ENCODE results near the gene SLC35G6. TPM values are rescaled to one million over a fixed set of nuclear protein-coding genes. Genes with fewer than 3 reads are reported as not detected.

SLC35G6 gene
- total RNA-seq, 1 donor from 2014 or later = not detected

Other genes starting within 250 kb of the SLC35G6 start
- 53.4 TPM for gene DVL2, start 246.9 kb upstream of the SLC35G6 start, total RNA-seq
- gene PHF23, start 242.0 kb upstream of the SLC35G6 start, total RNA-seq = 34.6 TPM
- gene GABARAP, start 239.0 kb upstream of the SLC35G6 start, total RNA-seq = 108 TPM
- 18.8 TPM for gene CTDNEP1, start 229.7 kb upstream of the SLC35G6 start, total RNA-seq
- gene ELP5, start 229.2 kb upstream of the SLC35G6 start, total RNA-seq = 26.9 TPM
- gene CLDN7, start 219.0 kb upstream of the SLC35G6 start, total RNA-seq = 0.82 TPM
- gene SLC2A4, start 199.7 kb upstream of the SLC35G6 start, total RNA-seq = under 0.01 TPM
- gene YBX2, start 186.8 kb upstream of the SLC35G6 start, total RNA-seq = 1.2 TPM
- 208 TPM for gene EIF5A, start 173.8 kb upstream of the SLC35G6 start, total RNA-seq
- 35.5 TPM for gene GPS2, start 166.1 kb upstream of the SLC35G6 start, total RNA-seq
- gene NEURL4, start 152.1 kb upstream of the SLC35G6 start, total RNA-seq = 44.8 TPM
- gene ACAP1, start 144.9 kb upstream of the SLC35G6 start, total RNA-seq = 0.41 TPM
- gene KCTD11, start 129.3 kb upstream of the SLC35G6 start, total RNA-seq = 3.3 TPM
- gene TMEM95, start 126.3 kb upstream of the SLC35G6 start, total RNA-seq = not detected
- 0.82 TPM for gene TNK1, start 100.4 kb upstream of the SLC35G6 start, total RNA-seq
- 10.6 TPM for gene PLSCR3, start 86.9 kb upstream of the SLC35G6 start, total RNA-seq
- gene TMEM256, start 77.3 kb upstream of the SLC35G6 start, total RNA-seq = 80.3 TPM
- 8.2 TPM for gene NLGN2, start 73.6 kb upstream of the SLC35G6 start, total RNA-seq
- not detected for gene SPEM1, start 61.1 kb upstream of the SLC35G6 start, total RNA-seq
- not detected for gene SPEM2, start 55.8 kb upstream of the SLC35G6 start, total RNA-seq
- gene SPEM3, start 52.6 kb upstream of the SLC35G6 start, total RNA-seq = not detected
- gene TMEM102, start 46.0 kb upstream of the SLC35G6 start, total RNA-seq = 2.0 TPM
- gene FGF11, start 41.9 kb upstream of the SLC35G6 start, total RNA-seq = 5.3 TPM
- 16.7 TPM for gene CHRNB1, start 36.4 kb upstream of the SLC35G6 start, total RNA-seq
- gene ZBTB4, start 1.8 kb upstream of the SLC35G6 start, total RNA-seq = 11.8 TPM
- 33.0 TPM for gene POLR2A, start 2.9 kb downstream of the SLC35G6 start, total RNA-seq
- gene TNFSF12, start 67.6 kb downstream of the SLC35G6 start, total RNA-seq = 3.7 TPM
- gene TNFSF13, start 77.3 kb downstream of the SLC35G6 start, total RNA-seq = 1.2 TPM
- 102 TPM for gene SENP3, start 80.5 kb downstream of the SLC35G6 start, total RNA-seq
- gene CD68, start 98.2 kb downstream of the SLC35G6 start, total RNA-seq = 1.2 TPM
- 35.1 TPM for gene MPDU1, start 102.4 kb downstream of the SLC35G6 start, total RNA-seq
- gene SOX15, start 108.6 kb downstream of the SLC35G6 start, total RNA-seq = 1.2 TPM
- gene FXR2, start 133.5 kb downstream of the SLC35G6 start, total RNA-seq = 68.1 TPM
- gene SAT2, start 146.4 kb downstream of the SLC35G6 start, total RNA-seq = 31.4 TPM
- gene SHBG, start 148.7 kb downstream of the SLC35G6 start, total RNA-seq = not detected
- 8.2 TPM for gene ATP1B2, start 169.5 kb downstream of the SLC35G6 start, total RNA-seq
- 6.9 TPM for gene TP53, start 206.0 kb downstream of the SLC35G6 start, total RNA-seq
- 11.8 TPM for gene WRAP53, start 207.0 kb downstream of the SLC35G6 start, total RNA-seq
- 17.5 TPM for gene EFNB3, start 223.8 kb downstream of the SLC35G6 start, total RNA-seq
- 1.2 TPM for gene DNAH2, start 236.3 kb downstream of the SLC35G6 start, total RNA-seq

All from frontal cortex (tissue), 1 donor.